HEK293T (cell line): ENCODE measurements around the gene ANKRD34C.

Source experiments
- CTCF ChIA-PET: fragments of 350-600 bp; formaldehyde crosslinking; extraction: SDS; loops from one replicate; lab custom pipeline; 2021; ENCODE audit warnings: antibody characterized with exemption, inconsistent platforms; lab: Yijun Ruan, JAX
- POLR2A ChIA-PET: fragments of 350-600 bp; formaldehyde crosslinking; extraction: SDS; loops from one replicate; lab custom pipeline; 2020; ENCODE audit warnings: antibody characterized with exemption, inconsistent platforms; lab: Yijun Ruan, JAX
- DNase-seq: peaks from one replicate; pipeline ENCODE4 v3.0.0; 2012; ENCODE audit warnings: mixed read lengths; ENCODE audit errors: extremely low spot score
- ARNT ChIP-seq: fragments of 450-650 bp; IDR thresholded peaks from 2 replicates; pipeline ENCODE4 v1.6.1; 2017; ENCODE audit warnings: mild to moderate bottlenecking
- BHLHE40 ChIP-seq: fragments of 450-650 bp; IDR thresholded peaks from 2 replicates; pipeline ENCODE4 v1.6.1; 2016; ENCODE audit warnings: mild to moderate bottlenecking, moderate library complexity, borderline replicate concordance
- CTBP1 ChIP-seq: fragments of 450-650 bp; IDR thresholded peaks from 2 replicates; pipeline ENCODE4 v1.6.1; 2016; ENCODE audit warnings: borderline replicate concordance
- ELF4 ChIP-seq: fragments of 450-650 bp; IDR thresholded peaks from 2 replicates; pipeline ENCODE4 v1.6.1; 2017; ENCODE audit warnings: antibody characterized with exemption
- FOXA1 ChIP-seq: fragments of 450-650 bp; IDR thresholded peaks from 2 replicates; pipeline ENCODE4 v1.6.1; 2016; ENCODE audit warnings: mild to moderate bottlenecking
- FOXK2 ChIP-seq: fragments of 450-650 bp; IDR thresholded peaks from 2 replicates; pipeline ENCODE4 v1.6.1; 2016; ENCODE audit warnings: mild to moderate bottlenecking
- FOXM1 ChIP-seq: fragments of 450-650 bp; IDR thresholded peaks from 2 replicates; pipeline ENCODE4 v1.6.1; 2017; ENCODE audit warnings: mild to moderate bottlenecking, borderline replicate concordance
- HDGF ChIP-seq: fragments of 450-650 bp; IDR thresholded peaks from 2 replicates; pipeline ENCODE4 v1.6.1; 2017; ENCODE audit warnings: antibody characterized with exemption, borderline replicate concordance
- L3MBTL2 ChIP-seq: fragments of 450-650 bp; conservative IDR thresholded peaks from 2 replicates; pipeline ENCODE4 v1.6.1; 2016; ENCODE audit warnings: mild to moderate bottlenecking
- LEF1 ChIP-seq: fragments of 450-650 bp; IDR thresholded peaks from 2 replicates; pipeline ENCODE4 v1.6.1; 2017; ENCODE audit warnings: mild to moderate bottlenecking, borderline replicate concordance
- NFRKB ChIP-seq: fragments of 450-650 bp; IDR thresholded peaks from 2 replicates; pipeline ENCODE4 v1.6.1; 2016; ENCODE audit warnings: mild to moderate bottlenecking, moderate library complexity
- SP1 ChIP-seq: fragments of 450-650 bp; IDR thresholded peaks from 2 replicates; pipeline ENCODE4 v1.6.1; 2017
- SUZ12 ChIP-seq: fragments of 450-650 bp; IDR thresholded peaks from 2 replicates; pipeline ENCODE4 v1.6.1; 2016; ENCODE audit warnings: mild to moderate bottlenecking
- TARDBP ChIP-seq: fragments of 450-650 bp; IDR thresholded peaks from 2 replicates; pipeline ENCODE4 v1.6.1; 2016
- ZNF384 ChIP-seq: fragments of 450-650 bp; IDR thresholded peaks from 2 replicates; pipeline ENCODE4 v1.6.1; 2016
- TF ChIP-seq, protein P1 (sequence below): fragments of 450-650 bp; IDR thresholded peaks from 2 replicates; pipeline ENCODE4 v1.6.1; 2016

ANKRD34C gene

DNA sequence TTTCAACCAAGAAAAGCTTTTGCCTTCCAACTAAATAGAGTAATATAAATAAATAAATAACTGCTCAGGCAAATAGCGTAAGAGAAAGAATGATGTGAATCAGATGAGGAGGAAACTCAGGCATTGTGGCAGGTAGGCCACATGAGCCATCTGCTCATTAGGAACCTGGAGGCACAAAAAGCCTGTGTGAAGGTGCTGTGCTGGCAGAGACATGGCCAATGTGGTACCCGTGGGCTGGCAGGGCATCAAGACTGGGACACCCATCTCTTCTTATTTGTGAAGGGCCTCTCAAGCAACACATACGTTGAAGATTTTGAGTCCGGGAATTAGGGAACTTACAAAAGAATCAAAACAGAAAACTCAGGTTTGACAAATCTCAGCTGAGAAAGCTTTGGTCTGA lies 9.5 kb downstream of the ANKRD34C start:
- DNase-seq, result no peak
- POLR2A ChIA-PET, result no interaction called here
- CTCF ChIA-PET, result no interaction called here
- no peak for TF ChIP-seq FOXK2
- TF ChIP-seq L3MBTL2, result no peak
- TF ChIP-seq, protein P1, sequence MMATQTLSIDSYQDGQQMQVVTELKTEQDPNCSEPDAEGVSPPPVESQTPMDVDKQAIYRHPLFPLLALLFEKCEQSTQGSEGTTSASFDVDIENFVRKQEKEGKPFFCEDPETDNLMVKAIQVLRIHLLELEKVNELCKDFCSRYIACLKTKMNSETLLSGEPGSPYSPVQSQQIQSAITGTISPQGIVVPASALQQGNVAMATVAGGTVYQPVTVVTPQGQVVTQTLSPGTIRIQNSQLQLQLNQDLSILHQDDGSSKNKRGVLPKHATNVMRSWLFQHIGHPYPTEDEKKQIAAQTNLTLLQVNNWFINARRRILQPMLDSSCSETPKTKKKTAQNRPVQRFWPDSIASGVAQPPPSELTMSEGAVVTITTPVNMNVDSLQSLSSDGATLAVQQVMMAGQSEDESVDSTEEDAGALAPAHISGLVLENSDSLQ, result no peak
- no peak for TF ChIP-seq NFRKB
- no peak for TF ChIP-seq LEF1
- no peak for TF ChIP-seq ARNT
- TF ChIP-seq FOXA1, result no peak
- TF ChIP-seq BHLHE40, result no peak
- no peak for TF ChIP-seq ZNF384
- no peak for TF ChIP-seq TARDBP
- TF ChIP-seq FOXM1, result no peak
- no peak for TF ChIP-seq HDGF
- TF ChIP-seq SP1, result no peak
- no peak for TF ChIP-seq CTBP1
- no peak for TF ChIP-seq SUZ12
- no peak for TF ChIP-seq ELF4

GRCh38 chr15:79294075-79294474 lies 11.6 kb downstream of the ANKRD34C start:
- no peak for DNase-seq
- TF ChIP-seq ARNT (no peak), CTBP1 (no peak)
- CTCF ChIA-PET, result no interaction called here
- POLR2A ChIA-PET, result no interaction called here

DNA sequence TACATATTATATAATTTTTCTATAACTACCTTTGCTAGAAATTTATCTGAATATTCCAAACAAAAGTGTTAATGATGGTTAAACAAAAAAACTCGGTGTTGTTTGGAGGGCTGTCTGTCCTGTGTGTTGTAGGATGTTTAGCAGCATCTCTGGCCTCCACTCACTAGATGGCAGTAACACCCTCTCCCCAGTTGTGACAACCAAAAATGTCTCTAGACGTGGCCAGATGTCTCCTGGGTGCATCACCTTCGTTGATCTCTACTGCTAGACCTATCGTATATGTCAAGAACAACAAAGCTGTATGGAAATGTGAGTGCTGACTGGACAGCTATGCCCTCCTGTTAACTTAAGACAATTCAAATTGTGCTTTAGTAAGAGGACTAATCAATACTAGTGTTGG lies 14.1 kb downstream of the ANKRD34C start:
- POLR2A ChIA-PET, result interaction anchor here (1.5 kb wide), 1 partner anchor 14 kb away, joined by 5 read pairs; the partner anchor contains the start of gene TMED3

GRCh38 chr15:79299126-79299840 lies 16.8 kb downstream of the ANKRD34C start:
- POLR2A ChIA-PET, result no interaction called here
- no peak for DNase-seq
- CTCF ChIA-PET, result no interaction called here

More for the DNA sequence above, 14.1 kb downstream of the ANKRD34C start:
- DNase-seq, result no peak
- TF ChIP-seq HDGF (no peak), SUZ12 (no peak), ARNT (no peak), FOXM1 (no peak), FOXK2 (no peak)
- CTCF ChIA-PET, result interaction anchor here (2.0 kb wide), 1 partner anchor 14 kb away, joined by 5 read pairs; the partner anchor contains the start of gene TMED3

DNA sequence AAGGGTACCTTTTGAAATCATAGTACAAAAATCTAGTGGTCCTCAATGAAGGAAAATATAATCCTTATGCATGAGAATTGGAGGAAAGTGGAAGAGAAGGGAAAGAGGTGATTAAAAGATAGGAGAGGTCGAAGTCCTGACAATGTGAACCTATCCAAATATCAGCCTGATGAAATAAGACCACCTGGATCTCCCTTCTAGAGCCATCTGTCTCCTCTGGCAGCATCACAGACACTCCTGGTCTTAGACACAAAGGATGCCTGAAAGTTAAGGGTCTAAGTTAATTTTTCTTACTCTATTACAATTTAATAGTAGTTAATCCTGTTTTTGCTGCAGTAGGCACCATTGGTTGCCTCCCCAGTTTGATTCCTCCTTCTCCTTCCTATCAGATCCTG lies 17.3 kb downstream of the ANKRD34C start:
- CTCF ChIA-PET, result no interaction called here
- TF ChIP-seq ARNT (no peak), BHLHE40 (no peak), TARDBP (no peak), LEF1 (no peak), FOXA1 (no peak), SP1 (no peak), L3MBTL2 (no peak), FOXK2 (no peak), ELF4 (no peak), SUZ12 (no peak), NFRKB (no peak), ZNF384 (no peak), HDGF (no peak)
- POLR2A ChIA-PET, result no interaction called here
- DNase-seq, result no peak

More at GRCh38 chr15:79299126-79299840, 16.8 kb downstream of the ANKRD34C start:
- TF ChIP-seq CTBP1 (no peak), HDGF (no peak), FOXA1 (no peak), FOXK2 (no peak), LEF1 (no peak), ARNT (no peak), ELF4 (no peak)
- TF ChIP-seq, protein P1, result no peak

GRCh38 chr15:79307251-79307650 lies 24.7 kb downstream of the ANKRD34C start:
- POLR2A ChIA-PET, result no interaction called here
- DNase-seq, result no peak
- CTCF ChIA-PET, result no interaction called here
- TF ChIP-seq BHLHE40 (no peak), FOXK2 (no peak), L3MBTL2 (no peak), HDGF (no peak), SP1 (no peak), ZNF384 (no peak), TARDBP (no peak), NFRKB (no peak), FOXA1 (no peak), ELF4 (no peak), LEF1 (no peak), ARNT (no peak), CTBP1 (no peak), SUZ12 (no peak), FOXM1 (no peak)
- TF ChIP-seq, protein P1, result no peak
